MM.1S (cell line): ENCODE results near the gene TMC3.

Source experiments
- DNase-seq: peaks from one replicate; pipeline ENCODE4 v3.0.0-alpha.2; 2015
- H2AFZ ChIP-seq: fragments of 300-600 bp; sonication (generic); 2 replicates; pipeline ENCODE4 v1.6.0; 2016; ENCODE audit warnings: antibody characterized with exemption, low read length
- H3F3A ChIP-seq: fragments of 300-600 bp; sonication (generic); 2 replicates; pipeline ENCODE4 v1.6.1; 2016; ENCODE audit warnings: mild to moderate bottlenecking, antibody characterized with exemption, low read length, moderate library complexity, mixed read lengths; ENCODE audit not compliant: insufficient read depth
- H3K27ac ChIP-seq: fragments of 300-600 bp; sonication (generic); 2 replicates; pipeline ENCODE4 v1.5.1; 2016; ENCODE audit warnings: mild to moderate bottlenecking, low read length
- H3K27me3 ChIP-seq: fragments of 300-600 bp; sonication (generic); replicated peaks from 2 replicates; pipeline ENCODE4 v1.6.0; 2016; ENCODE audit warnings: low read length; ENCODE audit not compliant: insufficient read depth
- H3K36me3 ChIP-seq: fragments of 300-600 bp; sonication (generic); replicated peaks from 2 replicates; pipeline ENCODE4 v1.6.1; 2016; ENCODE audit warnings: mild to moderate bottlenecking, low read length, mixed read lengths; ENCODE audit not compliant: insufficient read depth
- H3K4me1 ChIP-seq: fragments of 300-600 bp; sonication (generic); 2 replicates; pipeline ENCODE4 v1.6.1; 2016; ENCODE audit warnings: low read length, mixed read lengths
- H3K4me2 ChIP-seq: fragments of 300-600 bp; sonication (generic); 2 replicates; pipeline ENCODE4 v1.6.0; 2016; ENCODE audit warnings: low read depth, low read length
- H3K4me3 ChIP-seq: fragments of 300-600 bp; sonication (generic); 2 replicates; pipeline ENCODE4 v1.5.1; 2016; ENCODE audit warnings: low read length, mixed read lengths
- H3K79me2 ChIP-seq: fragments of 300-600 bp; sonication (generic); 2 replicates; pipeline ENCODE4 v1.6.1; 2016; ENCODE audit warnings: mixed run types, low read length, mixed read lengths
- H3K9ac ChIP-seq: fragments of 300-600 bp; sonication (generic); 2 replicates; pipeline ENCODE4 v1.6.1; 2016; ENCODE audit warnings: low read length, mixed read lengths
- H3K9me2 ChIP-seq: fragments of 300-600 bp; sonication (generic); replicated peaks from 2 replicates; pipeline ENCODE4 v1.6.1; 2016; ENCODE audit warnings: mild to moderate bottlenecking, low read length, mixed read lengths; ENCODE audit not compliant: insufficient read depth
- H3K9me3 ChIP-seq: fragments of 300-600 bp; sonication (generic); replicated peaks from 2 replicates; pipeline ENCODE4 v1.6.1; 2016; ENCODE audit warnings: mild to moderate bottlenecking, low read length, mixed read lengths; ENCODE audit not compliant: insufficient read depth
- H4K20me1 ChIP-seq: fragments of 300-600 bp; sonication (generic); 2 replicates; pipeline ENCODE4 v1.6.1; 2016; ENCODE audit warnings: mild to moderate bottlenecking, low read length, moderate library complexity, mixed read lengths; ENCODE audit not compliant: insufficient read depth
- EZH2 ChIP-seq: fragments of 300-600 bp; sonication (generic); optimal IDR thresholded peaks from 2 replicates; pipeline ENCODE3; 2017; ENCODE audit warnings: low read depth, mild to moderate bottlenecking, antibody characterized with exemption, low read length, mixed read lengths
- EZH2phosphoT487 ChIP-seq: fragments of 300-600 bp; sonication (generic); IDR thresholded peaks from 2 replicates; pipeline ENCODE4 v1.6.1; 2018; ENCODE audit warnings: antibody characterized with exemption, low read length
- TF ChIP-seq, protein P1 (sequence below): fragments of 300-600 bp; sonication (generic); IDR thresholded peaks from 2 replicates; pipeline ENCODE4 v1.5.1; 2016; ENCODE audit warnings: antibody characterized with exemption, low read length, mixed read lengths

The TMC3 gene

DNA sequence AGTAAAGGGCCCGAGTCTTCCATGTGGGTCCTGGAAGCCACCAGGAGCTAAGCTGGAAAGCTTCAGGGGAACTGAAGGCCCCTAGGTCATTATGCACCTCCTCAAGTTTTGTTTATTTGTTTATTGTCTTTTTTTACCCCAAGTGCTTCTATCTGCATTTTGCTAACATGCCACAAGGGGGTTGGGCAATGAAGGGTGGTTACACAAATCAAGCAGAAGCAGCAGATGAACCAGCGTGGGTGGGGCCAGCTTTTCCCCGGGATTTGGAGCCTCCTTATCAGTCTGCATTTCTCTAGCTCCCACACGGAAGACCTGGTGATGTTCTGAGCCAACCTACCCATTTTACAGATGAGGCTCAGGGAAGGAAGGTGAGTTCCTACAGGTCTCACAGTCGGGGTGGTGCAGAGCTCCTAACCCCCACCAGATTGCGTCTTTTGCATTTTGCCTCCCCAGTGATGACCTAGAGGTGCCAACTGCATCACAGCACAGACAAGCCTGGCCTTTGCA lies 16.8 kb downstream of the TMC3 start:
- TF ChIP-seq EZH2phosphoT487, result no peak
- TF ChIP-seq, protein P1, sequence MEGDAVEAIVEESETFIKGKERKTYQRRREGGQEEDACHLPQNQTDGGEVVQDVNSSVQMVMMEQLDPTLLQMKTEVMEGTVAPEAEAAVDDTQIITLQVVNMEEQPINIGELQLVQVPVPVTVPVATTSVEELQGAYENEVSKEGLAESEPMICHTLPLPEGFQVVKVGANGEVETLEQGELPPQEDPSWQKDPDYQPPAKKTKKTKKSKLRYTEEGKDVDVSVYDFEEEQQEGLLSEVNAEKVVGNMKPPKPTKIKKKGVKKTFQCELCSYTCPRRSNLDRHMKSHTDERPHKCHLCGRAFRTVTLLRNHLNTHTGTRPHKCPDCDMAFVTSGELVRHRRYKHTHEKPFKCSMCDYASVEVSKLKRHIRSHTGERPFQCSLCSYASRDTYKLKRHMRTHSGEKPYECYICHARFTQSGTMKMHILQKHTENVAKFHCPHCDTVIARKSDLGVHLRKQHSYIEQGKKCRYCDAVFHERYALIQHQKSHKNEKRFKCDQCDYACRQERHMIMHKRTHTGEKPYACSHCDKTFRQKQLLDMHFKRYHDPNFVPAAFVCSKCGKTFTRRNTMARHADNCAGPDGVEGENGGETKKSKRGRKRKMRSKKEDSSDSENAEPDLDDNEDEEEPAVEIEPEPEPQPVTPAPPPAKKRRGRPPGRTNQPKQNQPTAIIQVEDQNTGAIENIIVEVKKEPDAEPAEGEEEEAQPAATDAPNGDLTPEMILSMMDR, result peak; percentile 22
- H3K27ac ChIP-seq, result no peak overlapping the region
- H3F3A ChIP-seq, result no peaks in the 10 kb centered on the region
- H3K9ac ChIP-seq, result no peak overlapping the region
- no peaks in the 10 kb centered on the region for H3K4me1 ChIP-seq
- no peaks in the 10 kb centered on the region for H3K79me2 ChIP-seq
- no peak overlapping the region for H3K4me2 ChIP-seq
- no peaks in the 10 kb centered on the region for H3K27me3 ChIP-seq
- H3K9me3 ChIP-seq, result no peaks in the 10 kb centered on the region
- no peak overlapping the region for H2AFZ ChIP-seq
- no peak for DNase-seq
- no peaks in the 10 kb centered on the region for H3K36me3 ChIP-seq
- no peaks in the 10 kb centered on the region for H3K9me2 ChIP-seq
- no peak overlapping the region for H3K4me3 ChIP-seq
- H4K20me1 ChIP-seq, result no peaks in the 10 kb centered on the region

DNA sequence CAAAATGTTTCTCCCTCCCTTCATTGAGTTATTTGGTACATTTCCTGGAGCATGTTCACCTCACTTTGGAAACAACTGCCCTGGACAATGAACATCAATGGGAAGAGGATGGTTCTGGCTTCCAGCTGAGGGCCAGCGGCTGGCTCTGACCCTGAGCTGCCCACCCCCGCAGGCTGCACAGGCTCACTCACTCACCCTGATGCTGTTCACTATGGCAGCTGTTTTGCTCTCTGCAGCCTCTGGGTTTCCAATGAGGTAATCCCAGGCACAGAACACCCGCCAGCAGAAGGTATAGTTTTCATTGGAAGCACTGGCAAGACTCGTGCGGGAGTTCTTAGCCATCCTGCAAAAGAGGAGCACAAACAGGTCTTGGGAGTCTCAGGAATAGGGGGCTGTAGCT lies 17.8 kb downstream of the TMC3 start:
- H3K4me3 ChIP-seq, result no peak overlapping the region
- no peaks in the 10 kb centered on the region for H3K79me2 ChIP-seq
- TF ChIP-seq EZH2 (no peak), EZH2phosphoT487 (no peak)
- TF ChIP-seq, protein P1, result no peak
- H2AFZ ChIP-seq, result no peak overlapping the region
- H3K4me1 ChIP-seq, result no peaks in the 10 kb centered on the region
- no peak overlapping the region for H3K27ac ChIP-seq
- no peaks in the 10 kb centered on the region for H3K9me3 ChIP-seq
- no peaks in the 10 kb centered on the region for H3K27me3 ChIP-seq
- no peak overlapping the region for H3K4me2 ChIP-seq
- H3K36me3 ChIP-seq, result no peaks in the 10 kb centered on the region
- H3K9ac ChIP-seq, result no peak overlapping the region
- no peaks in the 10 kb centered on the region for H3F3A ChIP-seq
- DNase-seq, result no peak
- H3K9me2 ChIP-seq, result no peaks in the 10 kb centered on the region
- no peaks in the 10 kb centered on the region for H4K20me1 ChIP-seq

DNA sequence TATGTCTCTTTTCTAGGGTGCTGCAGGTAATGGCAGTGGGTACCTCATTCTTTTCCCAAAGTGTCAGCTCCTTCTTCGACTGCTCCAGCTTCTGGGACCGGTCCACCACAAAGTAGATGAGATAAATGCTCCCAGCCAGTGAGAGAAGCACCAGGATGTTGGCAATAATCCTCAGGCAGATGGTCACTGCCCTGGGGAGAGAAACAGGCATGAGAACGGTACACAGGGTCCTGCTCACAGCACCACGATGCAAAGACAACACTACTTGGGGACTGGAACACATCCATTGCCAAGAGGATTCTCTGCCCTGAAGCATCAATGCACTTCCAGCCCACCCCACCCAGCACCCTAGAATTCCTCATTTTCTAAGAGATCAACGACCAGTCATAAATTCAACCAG lies 22.4 kb downstream of the TMC3 start:
- Histone ChIP-seq H3F3A (no peaks in the 10 kb centered on the region), H2AFZ (no peak overlapping the region), H3K27me3 (no peaks in the 10 kb centered on the region), H3K4me2 (no peak overlapping the region), H3K27ac (no peak overlapping the region), H3K4me1 (peaks cover 12% of the 10 kb centered on the region), H3K9ac (no peak overlapping the region), H3K79me2 (no peaks in the 10 kb centered on the region), H3K36me3 (no peaks in the 10 kb centered on the region), H3K4me3 (no peak overlapping the region), H4K20me1 (no peaks in the 10 kb centered on the region), H3K9me3 (no peaks in the 10 kb centered on the region), H3K9me2 (no peaks in the 10 kb centered on the region)
- no peak for DNase-seq
- no peak for TF ChIP-seq EZH2phosphoT487
- TF ChIP-seq, protein P1, result no peak
- no peak for TF ChIP-seq EZH2
